Right forelimb (tissue), 1 donor: ENCODE measurements around the gene IPO5.

Experiments
- DNase-seq: peaks from one replicate; pipeline ENCODE4 v3.0.0-alpha.2; 2018

The IPO5 gene

DNA sequence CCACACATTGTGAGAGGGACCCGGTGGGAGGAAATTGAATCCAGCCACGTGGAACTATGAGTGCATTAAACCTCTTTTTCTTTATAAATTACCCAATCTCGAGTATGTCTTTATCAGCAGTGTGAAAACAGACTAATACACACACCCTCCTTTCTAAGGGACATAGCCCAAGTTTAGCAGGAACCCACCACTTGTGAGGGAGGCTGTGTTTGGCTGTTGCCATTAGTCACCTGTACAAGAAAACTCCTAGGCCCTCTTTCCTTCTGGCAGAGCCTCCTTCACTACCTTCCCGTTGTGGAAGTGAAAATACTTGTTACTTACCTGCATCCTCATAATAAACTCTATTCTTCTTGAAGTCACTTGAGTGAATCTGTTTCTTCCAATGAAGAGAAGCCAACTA, 113.2 kb downstream of the IPO5 start:
- DNase-seq = no peak

GRCh38 chr13:98068521-98068920, 115.0 kb downstream of the IPO5 start:
- no peak for DNase-seq

- DNase-seq = no peak
Observed at GRCh38 chr13:98069985-98070384, 116.5 kb downstream of the IPO5 start.

GRCh38 chr13:98071316-98071715, 117.8 kb downstream of the IPO5 start:
- DNase-seq = no peak

- DNase-seq = no peak
Observed at GRCh38 chr13:98072476-98072875, 119.0 kb downstream of the IPO5 start.
